Osteocyte (in vitro differentiated cells): ENCODE measurements around the gene HIVEP2. TPM values are rescaled to one million over a fixed set of nuclear protein-coding genes. Genes with fewer than 3 reads are reported as not detected.

Experiments used
- DNase-seq: peaks from one replicate; pipeline ENCODE4 v3.0.0; 2021; ENCODE audit warnings: mixed read lengths; ENCODE audit not compliant: unreplicated experiment; ENCODE audit errors: extremely low spot score
- H3K27ac Mint-ChIP-seq: one replicate; pipeline ENCODE4 v1.8.0; 2021; ENCODE audit warnings: mild to moderate bottlenecking, mixed read lengths; ENCODE audit not compliant: unreplicated experiment
- H3K27me3 Mint-ChIP-seq: one replicate; pipeline ENCODE4 v1.8.0; 2021; ENCODE audit warnings: mixed read lengths; ENCODE audit not compliant: unreplicated experiment
- H3K36me3 Mint-ChIP-seq: one replicate; pipeline ENCODE4 v1.8.0; 2021; ENCODE audit warnings: mixed read lengths; ENCODE audit not compliant: unreplicated experiment
- H3K4me1 Mint-ChIP-seq: one replicate; pipeline ENCODE4 v1.8.0; 2021; ENCODE audit warnings: mixed read lengths; ENCODE audit not compliant: unreplicated experiment
- H3K4me3 Mint-ChIP-seq: one replicate; pipeline ENCODE4 v1.8.0; 2021; ENCODE audit warnings: mild to moderate bottlenecking, moderate library complexity, mixed read lengths; ENCODE audit not compliant: unreplicated experiment
- H3K9me3 Mint-ChIP-seq: one replicate; pipeline ENCODE4 v1.8.0; 2021; ENCODE audit warnings: mixed read lengths; ENCODE audit not compliant: unreplicated experiment
- CTCF ChIP-seq: fragments of 200-600 bp; sonication (generic); IDR thresholded peaks from 2 replicates; pipeline ENCODE4 v1.5.0; 2021; ENCODE audit warnings: antibody characterized with exemption, mild to moderate bottlenecking, moderate library complexity
- total RNA-seq: library from RNA; stranded (reverse); gene quantifications from 2 replicates; pipeline ENCODE4 v1.2.1, GENCODE V29; 2021

The HIVEP2 gene
- total RNA-seq, 1 donor from 2014 or later = 39.2 TPM

GRCh38 chr6:142725024-142725770, 219.8 kb downstream of the HIVEP2 start:
- peaks cover 15% of the 10 kb centered on the region for H3K27me3 Mint-ChIP-seq
- H3K4me1 Mint-ChIP-seq = peaks cover 4% of the 10 kb centered on the region
- no peak for TF ChIP-seq CTCF
- no peaks in the 10 kb centered on the region for H3K36me3 Mint-ChIP-seq
- no peak for DNase-seq
- H3K27ac Mint-ChIP-seq = no peak overlapping the region
- H3K9me3 Mint-ChIP-seq = no peaks in the 10 kb centered on the region
- H3K4me3 Mint-ChIP-seq = no peak overlapping the region

GRCh38 chr6:142722841-142723240, 222.1 kb downstream of the HIVEP2 start:
- DNase-seq = no peak
- H3K9me3 Mint-ChIP-seq = peaks cover 15% of the 10 kb centered on the region
- peaks cover 8% of the 10 kb centered on the region for H3K27me3 Mint-ChIP-seq
- H3K36me3 Mint-ChIP-seq = no peaks in the 10 kb centered on the region
- no peak overlapping the region for H3K27ac Mint-ChIP-seq
- H3K4me3 Mint-ChIP-seq = no peak overlapping the region
- no peaks in the 10 kb centered on the region for H3K4me1 Mint-ChIP-seq
- TF ChIP-seq CTCF = no peak

DNA sequence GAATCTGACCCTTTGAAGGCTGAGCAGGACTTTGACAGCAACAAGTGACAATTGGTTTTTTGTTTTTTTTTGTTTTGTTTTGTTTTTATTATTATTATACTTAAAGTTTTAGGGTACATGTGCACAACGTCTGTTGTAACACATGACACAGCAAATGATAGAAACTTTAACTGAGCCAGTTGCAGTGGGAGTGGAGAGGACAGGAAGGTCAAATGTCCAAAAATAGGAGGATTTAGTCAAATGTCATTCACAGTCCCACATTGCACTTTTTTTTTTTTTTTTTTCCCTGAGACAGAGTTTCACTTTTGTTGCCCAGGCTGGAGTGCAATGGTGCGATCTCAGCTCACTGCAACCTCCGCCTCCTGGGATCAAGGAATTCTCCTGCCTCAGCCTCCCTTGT, 223.0 kb downstream of the HIVEP2 start:
- no peak for TF ChIP-seq CTCF
- DNase-seq = no peak
- Mint-ChIP-seq H3K27me3 (peaks cover 10% of the 10 kb centered on the region), H3K27ac (no peak overlapping the region), H3K36me3 (no peaks in the 10 kb centered on the region), H3K9me3 (peaks cover 18% of the 10 kb centered on the region), H3K4me3 (no peak overlapping the region), H3K4me1 (no peaks in the 10 kb centered on the region)

- no peak overlapping the region for H3K4me3 Mint-ChIP-seq
- peaks cover 14% of the 10 kb centered on the region for H3K27me3 Mint-ChIP-seq
- H3K36me3 Mint-ChIP-seq = no peaks in the 10 kb centered on the region
- DNase-seq = no peak
- H3K27ac Mint-ChIP-seq = no peak overlapping the region
- peaks cover 18% of the 10 kb centered on the region for H3K9me3 Mint-ChIP-seq
- H3K4me1 Mint-ChIP-seq = no peaks in the 10 kb centered on the region
- no peak for TF ChIP-seq CTCF
Observed at GRCh38 chr6:142721215-142721920, 223.6 kb downstream of the HIVEP2 start.

DNA sequence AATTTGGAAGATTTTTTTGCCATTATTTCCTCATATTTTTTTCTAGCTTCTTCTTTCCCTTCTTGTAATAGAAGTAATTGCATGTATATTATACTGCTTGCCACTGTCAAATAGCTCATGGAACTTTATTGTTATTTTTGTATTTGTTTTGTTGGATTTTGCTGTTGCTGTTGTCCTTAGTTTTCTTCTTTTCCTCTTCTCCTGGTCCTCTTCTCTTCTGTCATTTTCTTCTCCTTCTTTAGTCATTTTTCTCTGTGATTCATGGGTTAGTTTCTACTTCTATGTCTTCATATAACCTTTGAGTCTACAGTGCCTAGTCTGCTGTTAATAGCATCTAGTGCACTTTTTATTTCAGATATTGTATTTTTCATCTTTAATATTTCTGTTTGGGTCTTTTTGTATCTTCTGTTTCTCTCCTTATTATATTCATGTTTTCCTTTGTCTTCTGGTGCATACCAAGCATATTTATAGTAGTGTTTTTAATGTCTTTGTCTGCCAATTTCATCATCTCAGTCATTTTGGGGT, 226.2 kb downstream of the HIVEP2 start:
- Mint-ChIP-seq H3K36me3 (no peaks in the 10 kb centered on the region), H3K27ac (no peak overlapping the region), H3K9me3 (peaks cover 18% of the 10 kb centered on the region), H3K4me3 (no peak overlapping the region), H3K27me3 (peaks cover 36% of the 10 kb centered on the region), H3K4me1 (no peaks in the 10 kb centered on the region)
- DNase-seq = no peak
- TF ChIP-seq CTCF = no peak
